Natural killer cell (primary cell): ENCODE data around the gene CNR2. TPM values are rescaled to one million over a fixed set of nuclear protein-coding genes. Genes with fewer than 3 reads are reported as not detected.

Experiments
- ATAC-seq, 3 donors: fragments of 150-1000 bp in 2 of 3; fragments of 200-7000 bp in 1 of 3; cut with Tn5 transposase; 1 replicate in 1 of 3; 2 replicates in 2 of 3; pipeline ENCODE4 v1.10.0; 2021; ENCODE audit warnings: mild to moderate bottlenecking in 2 of 3, moderate library complexity in 2 of 3
- DNase-seq, 2 donors: peaks; one replicate each; pipeline versions ENCODE4 v3.0.0 to v3.0.0-alpha.2; 2013 to 2021; ENCODE audit warnings: mixed read lengths in 1 of 2
- H3K27ac ChIP-seq: one replicate; pipeline ENCODE4 v1.5.1; 2013; ENCODE audit warnings: mild to moderate bottlenecking, low read length
- H3K27me3 ChIP-seq: one replicate; pipeline ENCODE4 v1.6.1; 2013; ENCODE audit warnings: low read length; ENCODE audit not compliant: control insufficient read depth, insufficient read depth
- H3K36me3 ChIP-seq: one replicate; pipeline ENCODE4 v1.6.1; 2013; ENCODE audit warnings: low read length; ENCODE audit not compliant: control insufficient read depth, insufficient read depth
- H3K4me1 ChIP-seq: one replicate; pipeline ENCODE4 v1.6.1; 2013; ENCODE audit warnings: low read length; ENCODE audit not compliant: control insufficient read depth, insufficient read depth
- H3K4me3 ChIP-seq: one replicate; pipeline ENCODE4 v1.5.1; 2013; ENCODE audit warnings: low read length
- H3K9me3 ChIP-seq: one replicate; pipeline ENCODE4 v1.6.1; 2013; ENCODE audit warnings: low read length; ENCODE audit not compliant: control insufficient read depth, insufficient read depth
- H3K27ac Mint-ChIP-seq, 2 donors: one replicate each; pipeline ENCODE4 v1.8.0; 2022; ENCODE audit warnings: mild to moderate bottlenecking in 2 of 2, mixed read lengths in 2 of 2, moderate library complexity in 1 of 2
- H3K27me3 Mint-ChIP-seq, 2 donors: one replicate each; pipeline ENCODE4 v1.8.0; 2022; ENCODE audit warnings: low read depth in 2 of 2, mixed read lengths in 2 of 2
- H3K36me3 Mint-ChIP-seq: one replicate; pipeline ENCODE4 v1.8.0; 2022; ENCODE audit warnings: mixed read lengths
- H3K4me1 Mint-ChIP-seq, 2 donors: one replicate each; pipeline ENCODE4 v1.8.0; 2022; ENCODE audit warnings: mixed read lengths in 2 of 2
- H3K4me3 Mint-ChIP-seq: one replicate; pipeline ENCODE4 v1.8.0; 2022; ENCODE audit warnings: mild to moderate bottlenecking, moderate library complexity, mixed read lengths
- H3K9me3 Mint-ChIP-seq, 2 donors: one replicate each; pipeline ENCODE4 v1.8.0; 2022; ENCODE audit warnings: mixed read lengths in 2 of 2
- CTCF ChIP-seq: fragments of 200-600 bp; IDR thresholded peaks from one replicate; pipeline ENCODE4 v1.8.0; 2022; ENCODE audit warnings: antibody characterized with exemption
- WGBS: methylation state at CpG from one replicate; pipeline ENCODE4 v1.1.7; 2013; ENCODE audit warnings: missing lambda C conversion rate; ENCODE audit not compliant: insufficient coverage; 5-methylcytosine and 5-hydroxymethylcytosine counted together
- intact Hi-C: fragments of 100-400 bp; cut with micrococcal nuclease; formaldehyde crosslinking; loops from one replicate; pipeline ENCODE4 v1.14.2; 2022
- total RNA-seq, 4 donors: library from RNA; stranded (reverse); fragments of 120-200 nt in 1 of 4; gene quantifications; one replicate each; pipeline versions ENCODE4 v1.2.3 to v1.2.4, GENCODE V29; 2013 to 2022

CNR2 gene
- total RNA-seq = 10 to 100 TPM in 1 of 3 donors, 1 to 10 TPM in 2; 5.3 to 12.0 (median 6.1) TPM
- 31.3 TPM for total RNA-seq (2013)

- H3K9me3 ChIP-seq = no peaks in the 10 kb centered on the region
- peak within 1 kb of the TSS; percentile 44 for H3K27ac ChIP-seq
- Mint-ChIP-seq H3K27me3 (peaks cover 0 to 3% of the 10 kb centered on the region in 2 donors), H3K36me3 (no peaks in the 10 kb centered on the region), H3K4me3 (peak within 1 kb of the TSS; percentile 63), H3K9me3 (no peaks in the 10 kb centered on the region), H3K27ac (peak within 1 kb of the TSS; percentile 50 to 89), H3K4me1 (peaks cover 58 to 70% of the 10 kb centered on the region in 2 donors)
- no peak for TF ChIP-seq CTCF
- H3K4me1 ChIP-seq = peaks cover 76% of the 10 kb centered on the region
- DNase-seq (peak; percentile 29 to 46), ATAC-seq (peak; percentile 30 to 62 (median 55))
- H3K4me3 ChIP-seq = peak within 1 kb of the TSS; percentile 31
- no peaks in the 10 kb centered on the region for H3K27me3 ChIP-seq
- intact Hi-C loops = no loop called here
- under 1% methylated on average over 6 of the region's 7 CpGs for WGBS
- H3K36me3 ChIP-seq = no peaks in the 10 kb centered on the region
Observed at GRCh38 chr1:23913212-23913880, at the start of gene CNR2. Gene CNR2 (minus strand): TSS chr1:23913362. CDS start chr1:23875617, 37,745 bp downstream.

- Mint-ChIP-seq H3K4me1 (peaks cover 50 to 56% of the 10 kb centered on the region in 2 donors), H3K27me3 (no peaks in the 10 kb centered on the region), H3K36me3 (peaks cover 16% of the 10 kb centered on the region), H3K4me3 (peak overlapping the region; percentile 100), H3K27ac (peak overlapping the region; percentile 100), H3K9me3 (no peaks in the 10 kb centered on the region)
- intact Hi-C loops = no loop called here
- H3K27me3 ChIP-seq = no peaks in the 10 kb centered on the region
- H3K9me3 ChIP-seq = no peaks in the 10 kb centered on the region
- peak overlapping the region; percentile 98 for H3K27ac ChIP-seq
- DNase-seq = peak in 1 of 2 donors; percentile 46
- peaks cover 25% of the 10 kb centered on the region for H3K36me3 ChIP-seq
- peak overlapping the region; percentile 96 for H3K4me3 ChIP-seq
- WGBS = 0% methylated on average over 8 of the region's 15 CpGs
- TF ChIP-seq CTCF = no peak
- peaks cover 17% of the 10 kb centered on the region for H3K4me1 ChIP-seq
- ATAC-seq = no peak
Observed at GRCh38 chr1:23960291-23961020, 47.3 kb upstream of the CNR2 start.

GRCh38 chr1:23959461-23960290 is 46.5 kb upstream of the CNR2 start, which contains the start of gene PNRC2:
Gene PNRC2 (plus strand): TSS chr1:23959828. CDS start chr1:23961458, 1,630 bp downstream.
- H3K4me1 ChIP-seq = peaks cover 22% of the 10 kb centered on the region

More at GRCh38 chr1:23959461-23960290, 46.5 kb upstream of the CNR2 start, which contains the start of gene PNRC2:
- intact Hi-C loops = loop anchor here (1.0 to 5.0 kb wide), 3 partner anchors 21 to 69 kb away; partner anchors contain the start of gene SRSF10
- Histone ChIP-seq H3K36me3 (peaks cover 17% of the 10 kb centered on the region), H3K9me3 (no peaks in the 10 kb centered on the region), H3K27me3 (no peaks in the 10 kb centered on the region), H3K4me3 (peak within 1 kb of the TSS; percentile 96), H3K27ac (peak within 1 kb of the TSS; percentile 98)
- Mint-ChIP-seq H3K4me1 (peaks cover 50 to 51% of the 10 kb centered on the region in 2 donors), H3K27me3 (no peaks in the 10 kb centered on the region), H3K27ac (peak within 1 kb of the TSS; percentile 100), H3K36me3 (peaks cover 11% of the 10 kb centered on the region), H3K9me3 (no peaks in the 10 kb centered on the region), H3K4me3 (peak within 1 kb of the TSS; percentile 100)
- DNase-seq (peak; percentile 96 to 97), ATAC-seq (peak; percentile 80 to 94 (median 85))
- no peak for TF ChIP-seq CTCF
- WGBS = under 1% methylated on average over 84 of the region's 84 CpGs
